Measurements from ENCODE around the gene RPA3.

The RPA3 gene

DNA sequence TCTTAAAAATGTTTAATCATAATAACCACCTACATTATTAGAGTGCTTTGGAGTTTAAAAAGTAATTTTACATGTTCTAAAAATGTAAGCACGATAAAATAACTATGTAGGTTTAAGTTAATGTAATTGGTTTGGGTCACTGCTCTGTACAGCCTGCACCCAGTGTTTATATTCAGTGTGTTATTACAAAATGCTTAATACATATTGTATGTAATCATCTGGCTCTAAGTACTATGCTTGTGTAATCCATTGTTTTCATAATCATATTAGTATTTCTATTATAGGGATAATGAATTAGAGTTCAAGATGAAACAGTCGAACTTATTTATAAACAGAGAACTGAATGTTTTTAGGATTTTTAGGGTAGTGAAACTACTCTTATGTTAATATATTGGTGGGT, 13.1 kb downstream of the RPA3 start:
- Histone ChIP-seq H3K36me3 (ENCODE audit: insufficient read depth, low read length) (no peaks in the 10 kb centered on the region), H3K9ac (ENCODE audit: low read depth, low read length) (no peak overlapping the region), H3K27me3 (ENCODE audit: insufficient read depth, low read length) (no peaks in the 10 kb centered on the region), H3K4me1 (ENCODE audit: insufficient read depth, low read length) (peaks cover 49% of the 10 kb centered on the region), H3K27ac (ENCODE audit: low read depth, low read length) (no peak overlapping the region), H3K9me3 (ENCODE audit: insufficient read depth, low read depth, low read length) (no peaks in the 10 kb centered on the region), H3K4me3 (ENCODE audit: low read length) (no peak overlapping the region)
- 94% methylated on average over 1 of the region's 2 CpGs for WGBS

DNA sequence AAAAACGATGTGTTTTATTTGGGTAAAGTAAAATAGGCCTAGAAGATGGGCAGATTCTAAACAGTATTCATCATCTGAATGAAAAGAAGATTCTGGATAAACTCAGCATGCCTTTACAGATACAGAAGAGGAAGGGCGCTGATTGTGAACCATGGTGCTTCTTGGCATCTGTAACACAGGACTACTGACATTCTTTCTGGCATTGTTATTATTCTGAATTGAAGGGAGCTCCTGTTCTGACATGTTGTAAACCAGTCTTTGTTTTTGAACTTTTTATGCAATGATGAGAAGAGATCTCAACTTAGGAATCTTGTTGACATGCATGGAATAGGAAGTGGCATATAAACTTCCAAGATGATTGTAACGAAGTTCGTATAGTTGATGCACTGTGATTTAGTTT, 13.5 kb downstream of the RPA3 start:
- H3K9ac ChIP-seq (ENCODE audit: low read depth, low read length) = no peak overlapping the region
- H3K27ac ChIP-seq (ENCODE audit: low read depth, low read length) = no peak overlapping the region
- peaks cover 44% of the 10 kb centered on the region for H3K4me1 ChIP-seq (ENCODE audit: insufficient read depth, low read length)
- no peaks in the 10 kb centered on the region for H3K27me3 ChIP-seq (ENCODE audit: insufficient read depth, low read length)
- WGBS = 95% methylated on average over 4 of the region's 4 CpGs
- no peaks in the 10 kb centered on the region for H3K36me3 ChIP-seq (ENCODE audit: insufficient read depth, low read length)
- no peaks in the 10 kb centered on the region for H3K9me3 ChIP-seq (ENCODE audit: insufficient read depth, low read depth, low read length)
- no peak overlapping the region for H3K4me3 ChIP-seq (ENCODE audit: low read length)

- H3K9me3 ChIP-seq (ENCODE audit: insufficient read depth, low read depth, low read length) = no peaks in the 10 kb centered on the region
- no peak overlapping the region for H3K4me3 ChIP-seq (ENCODE audit: low read length)
- H3K27ac ChIP-seq (ENCODE audit: low read depth, low read length) = no peak overlapping the region
- 96% methylated on average over 7 of the region's 7 CpGs for WGBS
- no peak overlapping the region for H3K9ac ChIP-seq (ENCODE audit: low read depth, low read length)
- peaks cover 30% of the 10 kb centered on the region for H3K4me1 ChIP-seq (ENCODE audit: insufficient read depth, low read length)
- no peaks in the 10 kb centered on the region for H3K36me3 ChIP-seq (ENCODE audit: insufficient read depth, low read length)
- H3K27me3 ChIP-seq (ENCODE audit: insufficient read depth, low read length) = no peaks in the 10 kb centered on the region
These were observed 15.0 kb downstream of the RPA3 start for GRCh38 chr7:7703427-7703826.

DNA sequence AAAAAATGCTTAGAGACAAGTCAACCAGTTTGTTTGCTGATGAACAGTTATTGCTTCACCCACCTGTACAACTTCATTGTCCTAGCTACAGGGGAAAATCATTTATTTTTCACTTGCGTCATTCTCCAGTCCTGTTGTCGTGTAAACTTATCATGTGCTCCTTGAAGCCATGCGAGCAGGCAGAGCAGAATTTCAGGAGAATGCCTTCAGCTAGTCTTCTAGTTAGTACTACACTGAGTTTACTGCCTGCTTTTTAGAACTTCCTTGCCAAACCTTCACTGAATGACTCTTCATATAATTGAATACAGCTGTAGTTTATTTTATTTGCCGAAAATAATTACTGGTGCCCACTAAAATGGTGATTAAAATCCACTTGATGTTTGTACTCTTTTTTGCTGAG, 15.6 kb downstream of the RPA3 start:
- no peaks in the 10 kb centered on the region for H3K9me3 ChIP-seq (ENCODE audit: insufficient read depth, low read depth, low read length)
- H3K4me3 ChIP-seq (ENCODE audit: low read length) = no peak overlapping the region
- H3K36me3 ChIP-seq (ENCODE audit: insufficient read depth, low read length) = no peaks in the 10 kb centered on the region
- H3K4me1 ChIP-seq (ENCODE audit: insufficient read depth, low read length) = peaks cover 24% of the 10 kb centered on the region
- H3K9ac ChIP-seq (ENCODE audit: low read depth, low read length) = no peak overlapping the region
- no peak overlapping the region for H3K27ac ChIP-seq (ENCODE audit: low read depth, low read length)
- H3K27me3 ChIP-seq (ENCODE audit: insufficient read depth, low read length) = no peaks in the 10 kb centered on the region
- WGBS = 90% methylated on average over 4 of the region's 4 CpGs

DNA sequence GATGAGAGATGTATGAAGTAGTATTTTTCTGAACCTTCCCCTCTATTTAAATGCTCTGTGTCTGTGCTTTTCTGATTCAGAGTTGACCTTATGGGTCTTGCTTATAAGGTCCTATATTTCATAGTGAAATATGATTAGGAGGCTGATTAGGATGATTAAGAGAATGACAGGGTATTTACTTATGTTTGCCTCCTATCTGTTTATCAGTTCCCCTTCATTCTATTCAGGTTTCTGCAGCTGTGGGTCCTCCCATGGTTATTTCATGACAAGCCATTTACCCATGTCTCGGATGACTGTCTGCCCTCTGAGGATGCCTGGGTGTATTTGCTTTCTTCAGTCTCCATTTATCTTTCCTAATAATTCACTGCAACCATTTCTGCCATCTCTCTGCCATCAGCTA, 16.9 kb downstream of the RPA3 start:
- Histone ChIP-seq H3K9me3 (ENCODE audit: insufficient read depth, low read depth, low read length) (no peaks in the 10 kb centered on the region), H3K4me1 (ENCODE audit: insufficient read depth, low read length) (peaks cover 11% of the 10 kb centered on the region), H3K27ac (ENCODE audit: low read depth, low read length) (no peak overlapping the region), H3K27me3 (ENCODE audit: insufficient read depth, low read length) (no peaks in the 10 kb centered on the region), H3K9ac (ENCODE audit: low read depth, low read length) (no peak overlapping the region), H3K4me3 (ENCODE audit: low read length) (no peak overlapping the region), H3K36me3 (ENCODE audit: insufficient read depth, low read length) (no peaks in the 10 kb centered on the region)
- 89% methylated on average over 1 of the region's 1 CpG for WGBS

DNA sequence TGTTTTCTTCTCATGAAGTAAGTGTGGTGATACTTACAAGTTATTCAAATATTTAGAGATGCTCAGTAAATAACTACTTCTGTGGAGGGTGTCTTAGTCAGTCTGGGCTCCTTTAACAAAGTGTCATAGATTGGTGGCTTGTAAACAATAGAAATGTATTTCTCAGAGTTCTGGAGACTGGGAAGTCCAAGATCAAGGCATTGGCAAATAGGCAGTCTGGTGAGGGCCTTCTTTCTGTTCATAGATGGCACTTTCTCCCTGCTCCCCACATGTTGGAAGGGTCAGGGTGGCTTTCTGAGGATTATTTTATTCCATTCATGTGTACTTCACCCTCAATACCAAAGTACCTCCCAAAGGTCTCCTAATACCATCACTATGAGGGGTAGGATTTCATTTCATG, 18.4 kb downstream of the RPA3 start:
- Histone ChIP-seq H3K4me3 (ENCODE audit: low read length) (no peak overlapping the region), H3K27me3 (ENCODE audit: insufficient read depth, low read length) (no peaks in the 10 kb centered on the region), H3K4me1 (ENCODE audit: insufficient read depth, low read length) (0 out of 2 replicates have a peak, but pooled peaks cover 3% of the 10 kb centered on the region), H3K27ac (ENCODE audit: low read depth, low read length) (no peak overlapping the region), H3K9me3 (ENCODE audit: insufficient read depth, low read depth, low read length) (no peaks in the 10 kb centered on the region), H3K9ac (ENCODE audit: low read depth, low read length) (no peak overlapping the region), H3K36me3 (ENCODE audit: insufficient read depth, low read length) (no peaks in the 10 kb centered on the region)

DNA sequence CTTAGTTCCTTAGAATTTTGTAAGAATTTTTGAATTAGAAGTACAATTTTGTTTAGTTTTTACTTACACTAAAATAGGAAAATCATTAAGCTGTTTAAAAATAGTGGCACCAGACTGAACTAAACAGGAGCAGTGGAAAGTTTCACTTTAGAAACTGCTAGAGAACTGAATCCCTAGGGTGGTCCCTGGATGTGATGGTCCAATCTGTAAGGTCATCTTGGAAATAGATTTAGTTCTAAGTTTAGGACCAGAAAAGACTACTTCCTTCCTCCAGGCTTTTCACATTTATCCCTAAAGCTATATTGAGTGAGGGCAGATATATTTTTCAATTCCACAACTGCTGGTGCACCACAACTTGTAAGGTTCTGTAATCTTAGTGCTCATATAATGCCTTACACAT, 19.0 kb downstream of the RPA3 start:
- H3K27me3 ChIP-seq (ENCODE audit: insufficient read depth, low read length) = no peaks in the 10 kb centered on the region
- no peak overlapping the region for H3K4me3 ChIP-seq (ENCODE audit: low read length)
- H3K9ac ChIP-seq (ENCODE audit: low read depth, low read length) = no peak overlapping the region
- H3K9me3 ChIP-seq (ENCODE audit: insufficient read depth, low read depth, low read length) = no peaks in the 10 kb centered on the region
- H3K4me1 ChIP-seq (ENCODE audit: insufficient read depth, low read length) = 0 out of 2 replicates have a peak, but pooled peaks cover 3% of the 10 kb centered on the region
- no peaks in the 10 kb centered on the region for H3K36me3 ChIP-seq (ENCODE audit: insufficient read depth, low read length)
- H3K27ac ChIP-seq (ENCODE audit: low read depth, low read length) = no peak overlapping the region

- H3K36me3 ChIP-seq (ENCODE audit: insufficient read depth, low read length) = no peaks in the 10 kb centered on the region
- H3K4me1 ChIP-seq (ENCODE audit: insufficient read depth, low read length) = 0 out of 2 replicates have a peak, but pooled peaks cover 3% of the 10 kb centered on the region
- no peak overlapping the region for H3K9ac ChIP-seq (ENCODE audit: low read depth, low read length)
- 100% methylated on average over 2 of the region's 2 CpGs for WGBS
- H3K27me3 ChIP-seq (ENCODE audit: insufficient read depth, low read length) = no peaks in the 10 kb centered on the region
- H3K27ac ChIP-seq (ENCODE audit: low read depth, low read length) = no peak overlapping the region
- no peak overlapping the region for H3K4me3 ChIP-seq (ENCODE audit: low read length)
- no peaks in the 10 kb centered on the region for H3K9me3 ChIP-seq (ENCODE audit: insufficient read depth, low read depth, low read length)
These were observed 19.5 kb downstream of the RPA3 start for GRCh38 chr7:7698930-7699329.

DNA sequence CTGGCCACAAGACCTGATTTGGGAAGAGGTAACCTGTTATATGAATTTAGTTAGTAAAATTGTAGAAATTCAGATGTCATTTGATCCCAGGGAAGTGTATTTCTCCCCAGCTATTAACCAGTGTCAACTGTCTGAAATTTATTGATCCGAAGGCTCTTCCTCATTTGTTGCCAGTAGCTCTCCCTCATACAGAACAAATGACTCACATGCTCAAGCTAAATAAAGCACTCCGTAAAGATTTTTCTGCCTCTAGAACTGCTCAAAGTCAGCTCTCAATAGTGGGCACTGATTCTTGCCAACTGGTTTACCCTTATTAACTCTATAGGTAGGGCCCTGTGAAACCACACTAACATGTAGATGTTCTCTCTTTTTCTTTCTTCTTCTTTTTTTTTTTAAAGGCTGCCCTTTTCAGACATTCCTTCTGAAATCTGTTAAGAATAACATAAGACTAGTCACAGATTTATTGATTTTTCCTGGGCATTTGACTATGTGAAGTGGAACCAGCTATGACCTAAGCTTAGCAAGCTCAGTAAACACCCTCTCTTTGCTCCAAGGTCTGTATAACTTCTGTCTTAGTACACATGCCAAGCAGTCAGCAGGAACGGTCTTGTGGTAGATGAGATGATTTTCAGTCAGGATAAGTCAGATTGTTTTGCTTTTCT, 21.8 kb downstream of the RPA3 start:
- WGBS = 92% methylated on average over 2 of the region's 3 CpGs
- H3K27me3 ChIP-seq (ENCODE audit: insufficient read depth, low read length) = no peaks in the 10 kb centered on the region
- H3K9me3 ChIP-seq (ENCODE audit: insufficient read depth, low read depth, low read length) = no peaks in the 10 kb centered on the region
- H3K9ac ChIP-seq (ENCODE audit: low read depth, low read length) = no peak overlapping the region
- H3K27ac ChIP-seq (ENCODE audit: low read depth, low read length) = no peak overlapping the region
- no peaks in the 10 kb centered on the region for H3K4me1 ChIP-seq (ENCODE audit: insufficient read depth, low read length)
- no peak overlapping the region for H3K4me3 ChIP-seq (ENCODE audit: low read length)
- no peaks in the 10 kb centered on the region for H3K36me3 ChIP-seq (ENCODE audit: insufficient read depth, low read length)

GRCh38 chr7:7695111-7695817, 23.1 kb downstream of the RPA3 start:
- WGBS = 91% methylated on average over 5 of the region's 5 CpGs
- Histone ChIP-seq H3K4me3 (ENCODE audit: low read length) (no peak overlapping the region), H3K27me3 (ENCODE audit: insufficient read depth, low read length) (no peaks in the 10 kb centered on the region), H3K9ac (ENCODE audit: low read depth, low read length) (no peak overlapping the region), H3K27ac (ENCODE audit: low read depth, low read length) (no peak overlapping the region), H3K9me3 (ENCODE audit: insufficient read depth, low read depth, low read length) (no peaks in the 10 kb centered on the region), H3K4me1 (ENCODE audit: insufficient read depth, low read length) (no peaks in the 10 kb centered on the region), H3K36me3 (ENCODE audit: insufficient read depth, low read length) (no peaks in the 10 kb centered on the region)

GRCh38 chr7:7694542-7694941, 23.9 kb downstream of the RPA3 start:
- no peak overlapping the region for H3K4me3 ChIP-seq (ENCODE audit: low read length)
- no peaks in the 10 kb centered on the region for H3K4me1 ChIP-seq (ENCODE audit: insufficient read depth, low read length)
- H3K27ac ChIP-seq (ENCODE audit: low read depth, low read length) = no peak overlapping the region
- no peak overlapping the region for H3K9ac ChIP-seq (ENCODE audit: low read depth, low read length)
- 94% methylated on average over 3 of the region's 3 CpGs for WGBS
- no peaks in the 10 kb centered on the region for H3K9me3 ChIP-seq (ENCODE audit: insufficient read depth, low read depth, low read length)
- H3K36me3 ChIP-seq (ENCODE audit: insufficient read depth, low read length) = no peaks in the 10 kb centered on the region
- no peaks in the 10 kb centered on the region for H3K27me3 ChIP-seq (ENCODE audit: insufficient read depth, low read length)

GRCh38 chr7:7693881-7694280, 24.5 kb downstream of the RPA3 start:
- Histone ChIP-seq H3K27me3 (ENCODE audit: insufficient read depth, low read length) (no peaks in the 10 kb centered on the region), H3K4me1 (ENCODE audit: insufficient read depth, low read length) (no peaks in the 10 kb centered on the region), H3K9me3 (ENCODE audit: insufficient read depth, low read depth, low read length) (no peaks in the 10 kb centered on the region), H3K4me3 (ENCODE audit: low read length) (no peak overlapping the region), H3K36me3 (ENCODE audit: insufficient read depth, low read length) (no peaks in the 10 kb centered on the region), H3K9ac (ENCODE audit: low read depth, low read length) (no peak overlapping the region), H3K27ac (ENCODE audit: low read depth, low read length) (no peak overlapping the region)
